Measurements from ENCODE around the gene THAP4. TPM values are rescaled to one million over a fixed set of nuclear protein-coding genes. Genes with fewer than 3 reads are reported as not detected.

The THAP4 gene
- total and polyA plus RNA-seq, 2 of the 13 experiments (the other 11 are each of a cell fraction or from before 2014, with no cell fraction given), result 59.7 to 75.7 TPM

DNA sequence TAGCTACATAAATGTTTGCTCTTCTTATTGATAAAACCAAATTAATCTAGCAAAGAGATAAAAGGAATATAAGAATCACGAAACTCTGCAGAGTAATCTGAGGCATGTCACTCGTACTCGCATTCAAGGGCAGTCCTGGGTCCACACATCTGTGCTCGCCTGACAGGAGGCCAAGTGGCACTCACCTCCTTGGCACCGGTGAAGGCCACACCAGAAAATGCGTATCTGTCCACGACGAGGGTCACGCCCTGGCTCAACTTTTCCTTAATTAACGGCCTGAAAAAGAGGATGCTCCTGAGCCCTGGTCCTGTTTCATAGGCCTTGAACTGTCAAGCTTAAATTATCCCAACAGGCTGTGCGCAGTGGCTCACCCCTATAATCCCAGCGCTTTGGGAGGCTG lies 43.1 kb upstream of the THAP4 start:
- intact Hi-C loops (cut with micrococcal nuclease; ENCODE audit: unreplicated experiment) (no loop called here), in situ Hi-C loops (cut with HindIII; ENCODE audit: extremely low pct_ligation_motif_present, low pct_unique_long_range_greater_than_20kb) (no loop called here)
- no peak overlapping the region for H3K27ac ChIP-seq (ENCODE audit: extremely low read length, insufficient read depth, low read length)
- peaks cover 11% of the 10 kb centered on the region for H3K79me2 ChIP-seq (ENCODE audit: insufficient read depth, low read length)
- H3K27me3 ChIP-seq (ENCODE audit: control insufficient read depth in 1 of 2, insufficient read depth in 2 of 2, low read length in 2 of 2), result no peaks in the 10 kb centered on the region
- H3K36me3 ChIP-seq (replicated peaks in 1 of 2; ENCODE audit: control insufficient read depth in 1 of 2, insufficient read depth in 2 of 2, low read length in 2 of 2), result peaks cover 34 to 82% of the 10 kb centered on the region in 2 experiments
- H3K9me3 ChIP-seq (ENCODE audit: low read length), result no peaks in the 10 kb centered on the region
- DNase-seq (ENCODE audit: low spot score) (no peak), ATAC-seq (no peak), FAIRE-seq (no peak)
- H3K4me1 ChIP-seq (ENCODE audit: insufficient read depth, low read length), result peaks cover 5% of the 10 kb centered on the region
- no peak overlapping the region for H3K4me2 ChIP-seq (ENCODE audit: low read depth, low read length)
- 98% methylated on average over 12 of the region's 12 CpGs for WGBS (ENCODE audit: low lambda C conversion rate)
- POLR2A ChIA-PET, result interaction anchor here (1.6 kb wide), 1 partner anchor 21 kb away, joined by 3 read pairs; no protein-coding TSS in a partner anchor
- H2AFZ ChIP-seq (ENCODE audit: low read length), result no peak overlapping the region
- no TSS peak for BruUV-seq (replicated peaks)
- 0 out of 2 replicates have a peak, but pooled peaks have one; percentile 35 for TF ChIP-seq ZC3H13 (CRISPR knock-in tag; IDR thresholded peaks at IDR 0.05)
- peak in 1 of 2 experiments; percentile 36; a peak in 1 of 4 replicates for TF ChIP-seq POLR2A (IDR thresholded peaks at IDR 0.05; ENCODE audit: insufficient read depth in 1 of 2, low read depth in 2 of 2, low read length in 2 of 2)
- no peak for TF ChIP-seq ZNF253 (CRISPR knock-in tag; IDR thresholded peaks at IDR 0.05; ENCODE audit: borderline replicate concordance)
- CTCF ChIA-PET (ENCODE audit: low intra/inter-chr PET ratio, low total read pairs), result no interaction called here
- no peaks in the 10 kb centered on the region for H4K20me1 ChIP-seq (ENCODE audit: insufficient read depth, low read length)
- no peak overlapping the region for H3K9ac ChIP-seq (ENCODE audit: insufficient read depth, low read depth, low read length)
- no peak overlapping the region for H3K4me3 ChIP-seq (replicated peaks in 1 of 3; ENCODE audit: insufficient read depth in 1 of 3, low read depth in 2 of 3, low read length in 3 of 3)

DNA sequence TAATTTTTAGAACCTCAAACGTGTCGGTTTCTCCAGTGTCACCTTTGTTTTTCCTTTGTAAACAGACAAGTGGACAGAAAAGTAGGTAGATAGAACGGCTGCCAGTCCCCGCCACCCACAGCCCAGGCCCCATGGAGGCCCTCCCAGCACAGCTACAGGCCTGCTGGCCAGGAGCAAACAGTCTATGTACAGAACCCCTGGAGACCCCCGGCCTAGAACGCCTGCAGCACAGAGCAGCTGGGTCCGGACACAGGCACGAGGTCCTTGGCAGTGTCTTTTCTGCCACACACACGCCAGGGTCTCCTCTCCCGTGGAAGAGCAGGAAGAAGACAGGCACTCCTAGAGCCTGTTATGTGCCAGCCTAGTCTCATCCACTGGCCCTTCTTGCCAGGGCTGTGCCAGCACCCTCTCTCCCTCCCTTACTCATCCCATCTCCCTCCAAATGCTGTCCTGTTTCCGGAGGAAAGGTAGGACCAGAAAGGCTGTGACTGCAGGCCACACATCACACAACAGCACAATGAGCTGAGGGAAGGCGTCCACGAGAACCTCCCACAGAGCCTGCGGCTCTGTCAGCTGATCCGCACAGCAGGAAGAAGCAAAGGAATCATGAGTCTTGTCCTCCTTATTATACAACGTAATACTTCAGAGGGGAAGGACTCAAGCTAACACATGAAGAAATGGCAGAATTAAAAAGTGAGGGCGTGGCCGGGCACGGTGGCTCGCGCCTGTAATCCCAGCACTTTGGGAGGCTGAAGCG lies 42.0 kb upstream of the THAP4 start:
- intact Hi-C loops (cut with micrococcal nuclease; ENCODE audit: unreplicated experiment), result no loop called here
- POLR2A ChIA-PET, result interaction anchor here (1.6 to 2.8 kb wide), 2 partner anchors 8 to 23 kb away, joined by 3 to 13 read pairs; partner anchors contain the start of gene DTYMK

More for the DNA sequence above, 42.0 kb upstream of the THAP4 start:
- in situ Hi-C loops (cut with HindIII; ENCODE audit: extremely low pct_ligation_motif_present, low pct_unique_long_range_greater_than_20kb), result no loop called here
- Histone ChIP-seq H3K27ac (ENCODE audit: extremely low read length, insufficient read depth, low read length) (no peak overlapping the region), H3K36me3 (replicated peaks in 1 of 2; ENCODE audit: control insufficient read depth in 1 of 2, insufficient read depth in 2 of 2, low read length in 2 of 2) (peaks cover 33 to 78% of the 10 kb centered on the region in 2 experiments), H3K4me1 (ENCODE audit: insufficient read depth, low read length) (no peaks in the 10 kb centered on the region), H3K79me2 (ENCODE audit: insufficient read depth, low read length) (peaks cover under 1% of the 10 kb centered on the region), H3K9ac (ENCODE audit: insufficient read depth, low read depth, low read length) (no peak overlapping the region), H3K9me3 (ENCODE audit: low read length) (no peaks in the 10 kb centered on the region), H3K4me3 (replicated peaks in 1 of 3; ENCODE audit: insufficient read depth in 1 of 3, low read depth in 2 of 3, low read length in 3 of 3) (no peak overlapping the region), H3K27me3 (ENCODE audit: control insufficient read depth in 1 of 2, insufficient read depth in 2 of 2, low read length in 2 of 2) (no peaks in the 10 kb centered on the region), H4K20me1 (ENCODE audit: insufficient read depth, low read length) (no peaks in the 10 kb centered on the region), H3K4me2 (ENCODE audit: low read depth, low read length) (no peak overlapping the region), H2AFZ (ENCODE audit: low read length) (no peak overlapping the region)
- CTCF ChIA-PET (ENCODE audit: low intra/inter-chr PET ratio, low total read pairs), result no interaction called here
- ATAC-seq, result no peak
- no peak for FAIRE-seq
- BruUV-seq (replicated peaks), result no TSS peak
- peak; percentile 34; the same call in 1 of the 2 replicates for TF ChIP-seq RBFOX2 (IDR thresholded peaks at IDR 0.05; ENCODE audit: low read depth, low read length)
- TF ChIP-seq ZNF747 (CRISPR knock-in tag; IDR thresholded peaks at IDR 0.05; ENCODE audit: borderline replicate concordance), result no peak
- TF ChIP-seq AGO2 (optimal IDR thresholded peaks at IDR 0.05; ENCODE audit: low read depth, low read length), result peak; percentile 55
- TF ChIP-seq, protein P1, sequence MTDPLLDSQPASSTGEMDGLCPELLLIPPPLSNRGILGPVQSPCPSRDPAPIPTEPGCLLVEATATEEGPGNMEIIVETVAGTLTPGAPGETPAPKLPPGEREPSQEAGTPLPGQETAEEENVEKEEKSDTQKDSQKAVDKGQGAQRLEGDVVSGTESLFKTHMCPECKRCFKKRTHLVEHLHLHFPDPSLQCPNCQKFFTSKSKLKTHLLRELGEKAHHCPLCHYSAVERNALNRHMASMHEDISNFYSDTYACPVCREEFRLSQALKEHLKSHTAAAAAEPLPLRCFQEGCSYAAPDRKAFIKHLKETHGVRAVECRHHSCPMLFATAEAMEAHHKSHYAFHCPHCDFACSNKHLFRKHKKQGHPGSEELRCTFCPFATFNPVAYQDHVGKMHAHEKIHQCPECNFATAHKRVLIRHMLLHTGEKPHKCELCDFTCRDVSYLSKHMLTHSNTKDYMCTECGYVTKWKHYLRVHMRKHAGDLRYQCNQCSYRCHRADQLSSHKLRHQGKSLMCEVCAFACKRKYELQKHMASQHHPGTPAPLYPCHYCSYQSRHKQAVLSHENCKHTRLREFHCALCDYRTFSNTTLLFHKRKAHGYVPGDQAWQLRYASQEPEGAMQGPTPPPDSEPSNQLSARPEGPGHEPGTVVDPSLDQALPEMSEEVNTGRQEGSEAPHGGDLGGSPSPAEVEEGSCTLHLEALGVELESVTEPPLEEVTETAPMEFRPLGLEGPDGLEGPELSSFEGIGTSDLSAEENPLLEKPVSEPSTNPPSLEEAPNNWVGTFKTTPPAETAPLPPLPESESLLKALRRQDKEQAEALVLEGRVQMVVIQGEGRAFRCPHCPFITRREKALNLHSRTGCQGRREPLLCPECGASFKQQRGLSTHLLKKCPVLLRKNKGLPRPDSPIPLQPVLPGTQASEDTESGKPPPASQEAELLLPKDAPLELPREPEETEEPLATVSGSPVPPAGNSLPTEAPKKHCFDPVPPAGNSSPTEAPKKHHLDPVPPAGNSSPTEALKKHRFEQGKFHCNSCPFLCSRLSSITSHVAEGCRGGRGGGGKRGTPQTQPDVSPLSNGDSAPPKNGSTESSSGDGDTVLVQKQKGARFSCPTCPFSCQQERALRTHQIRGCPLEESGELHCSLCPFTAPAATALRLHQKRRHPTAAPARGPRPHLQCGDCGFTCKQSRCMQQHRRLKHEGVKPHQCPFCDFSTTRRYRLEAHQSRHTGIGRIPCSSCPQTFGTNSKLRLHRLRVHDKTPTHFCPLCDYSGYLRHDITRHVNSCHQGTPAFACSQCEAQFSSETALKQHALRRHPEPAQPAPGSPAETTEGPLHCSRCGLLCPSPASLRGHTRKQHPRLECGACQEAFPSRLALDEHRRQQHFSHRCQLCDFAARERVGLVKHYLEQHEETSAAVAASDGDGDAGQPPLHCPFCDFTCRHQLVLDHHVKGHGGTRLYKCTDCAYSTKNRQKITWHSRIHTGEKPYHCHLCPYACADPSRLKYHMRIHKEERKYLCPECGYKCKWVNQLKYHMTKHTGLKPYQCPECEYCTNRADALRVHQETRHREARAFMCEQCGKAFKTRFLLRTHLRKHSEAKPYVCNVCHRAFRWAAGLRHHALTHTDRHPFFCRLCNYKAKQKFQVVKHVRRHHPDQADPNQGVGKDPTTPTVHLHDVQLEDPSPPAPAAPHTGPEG (CRISPR knock-in tag; IDR thresholded peaks at IDR 0.05), result no peak
- TF ChIP-seq AKAP8 (CRISPR knock-in tag; IDR thresholded peaks at IDR 0.05), result 0 out of 2 replicates have a peak, but pooled peaks have one; percentile 37
- DNase-seq (ENCODE audit: low spot score), result no peak
- 99% methylated on average over 21 of the region's 22 CpGs for WGBS (ENCODE audit: low lambda C conversion rate)
